Testis (tissue), 2 donors: ENCODE data around the gene FILIP1L.

Experiments used
- POLR2A ChIP-seq: fragments of 450-650 bp; IDR thresholded peaks from one replicate; pipeline ENCODE4 v1.6.1; 2017; ENCODE audit warnings: antibody characterized with exemption, mild to moderate bottlenecking, moderate library complexity
- TF ChIP-seq, protein P1 (sequence below), 3 experiments: fragments of 450-650 bp in 2 of 3; fragments of 200-600 bp in 1 of 3; sonication (generic) in 1 of 3; IDR thresholded peaks; one replicate each; pipeline ENCODE4 v1.5.1; 2016 to 2019; ENCODE audit warnings: antibody characterized with exemption in 3 of 3, mild to moderate bottlenecking in 2 of 3, moderate library complexity in 1 of 3

DNA sequence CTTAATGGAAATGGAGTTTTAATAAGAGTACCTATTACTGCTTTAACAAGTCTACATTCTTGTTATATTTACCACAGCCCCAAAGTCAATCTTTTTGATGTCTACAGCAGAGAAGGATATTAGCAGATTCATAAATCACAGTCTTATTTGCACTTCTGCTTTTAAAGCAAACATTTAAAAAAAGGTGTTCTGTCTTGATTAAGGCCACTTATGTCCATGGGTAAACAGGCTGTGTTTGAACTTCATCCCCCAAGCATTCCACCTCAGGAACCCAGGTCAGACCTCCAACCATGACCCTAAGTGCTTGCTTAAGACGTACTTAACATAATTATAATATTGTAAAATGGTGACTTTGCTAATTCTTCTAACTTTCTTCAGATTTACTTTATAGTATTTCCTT is 183.2 kb downstream of the FILIP1L start:
- TF ChIP-seq, protein P1, sequence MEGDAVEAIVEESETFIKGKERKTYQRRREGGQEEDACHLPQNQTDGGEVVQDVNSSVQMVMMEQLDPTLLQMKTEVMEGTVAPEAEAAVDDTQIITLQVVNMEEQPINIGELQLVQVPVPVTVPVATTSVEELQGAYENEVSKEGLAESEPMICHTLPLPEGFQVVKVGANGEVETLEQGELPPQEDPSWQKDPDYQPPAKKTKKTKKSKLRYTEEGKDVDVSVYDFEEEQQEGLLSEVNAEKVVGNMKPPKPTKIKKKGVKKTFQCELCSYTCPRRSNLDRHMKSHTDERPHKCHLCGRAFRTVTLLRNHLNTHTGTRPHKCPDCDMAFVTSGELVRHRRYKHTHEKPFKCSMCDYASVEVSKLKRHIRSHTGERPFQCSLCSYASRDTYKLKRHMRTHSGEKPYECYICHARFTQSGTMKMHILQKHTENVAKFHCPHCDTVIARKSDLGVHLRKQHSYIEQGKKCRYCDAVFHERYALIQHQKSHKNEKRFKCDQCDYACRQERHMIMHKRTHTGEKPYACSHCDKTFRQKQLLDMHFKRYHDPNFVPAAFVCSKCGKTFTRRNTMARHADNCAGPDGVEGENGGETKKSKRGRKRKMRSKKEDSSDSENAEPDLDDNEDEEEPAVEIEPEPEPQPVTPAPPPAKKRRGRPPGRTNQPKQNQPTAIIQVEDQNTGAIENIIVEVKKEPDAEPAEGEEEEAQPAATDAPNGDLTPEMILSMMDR (IDR thresholded peaks at IDR 0.05), result no peak
- no peak for TF ChIP-seq POLR2A
